Globus pallidus (tissue), 1 donor: ENCODE data around the gene CHODL.

Experiments
- DNase-seq: peaks from one replicate; pipeline ENCODE4 v3.0.0-alpha.2; 2015; ENCODE audit warnings: low spot score

Gene CHODL

DNA sequence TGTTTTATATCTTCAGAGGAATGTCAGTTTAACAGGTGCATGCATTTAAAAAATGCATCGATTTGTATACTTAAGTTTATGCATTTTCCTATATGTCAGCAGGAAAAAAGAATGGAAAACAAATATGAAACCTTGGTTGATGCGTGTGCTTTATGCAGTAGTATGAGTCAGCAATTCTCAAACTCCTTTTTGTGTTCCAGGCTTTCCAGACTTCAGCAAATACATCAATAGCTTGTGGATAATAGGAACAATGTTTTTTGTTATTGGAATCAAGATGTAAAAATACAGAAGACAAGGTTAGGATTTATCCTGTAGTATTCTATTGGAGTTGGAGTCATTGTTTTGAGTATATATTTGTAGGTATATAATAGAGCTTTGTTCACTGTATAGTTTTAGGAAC, 45.2 kb downstream of the CHODL start:
- no peak for DNase-seq

DNA sequence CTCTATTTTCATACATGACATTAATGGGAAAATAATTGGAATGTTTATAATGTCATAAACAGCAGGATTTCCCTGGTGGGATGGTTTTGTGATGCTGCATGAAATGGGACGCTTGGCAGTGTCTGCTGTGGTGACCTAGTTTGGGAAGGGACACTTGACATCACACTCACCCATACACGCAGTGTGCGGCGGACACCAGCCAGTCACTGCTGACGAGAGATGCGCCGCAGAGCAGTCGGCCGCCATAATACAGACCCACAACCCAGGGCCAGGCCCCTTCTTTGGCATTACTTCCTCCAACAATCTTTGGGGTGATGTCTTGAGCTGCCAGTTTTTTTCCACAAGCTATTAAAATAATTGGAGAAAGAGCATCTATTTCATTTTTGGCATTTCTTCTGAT, 49.5 kb downstream of the CHODL start:
- DNase-seq: no peak

DNA sequence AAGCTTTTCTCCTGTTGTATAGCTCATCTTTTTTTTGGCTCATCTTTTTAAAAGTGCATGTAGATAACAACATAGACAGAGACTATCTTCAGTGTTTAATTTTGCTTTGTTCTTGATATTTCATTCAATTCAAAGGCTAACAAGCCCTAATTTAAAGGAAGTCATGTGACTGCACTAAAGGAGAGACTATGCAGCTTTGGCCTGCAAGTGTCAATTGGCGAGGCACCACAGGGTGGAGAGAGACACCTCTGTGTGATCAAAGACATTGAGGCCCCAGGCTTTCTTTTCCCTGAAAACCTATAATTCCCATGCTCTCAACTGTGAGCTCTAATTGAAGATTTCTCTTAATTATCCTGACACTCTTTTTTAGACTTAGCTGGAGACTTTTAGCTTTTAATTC, 53.6 kb downstream of the CHODL start:
- DNase-seq: no peak
